A375 (cell line): ENCODE data around the gene RC3H1. TPM values are rescaled to one million over a fixed set of nuclear protein-coding genes. Genes with fewer than 3 reads are reported as not detected.
A peak's percentile ranks its signal among the peaks of the same experiment; 100 is the strongest.

Experiments
- small RNA-seq: library from RNA; depleted of rRNA; stranded (forward); fragments of <200 nt; gene quantifications from one replicate; pipeline ENCODE3, GENCODE V24; 2014
- total RNA-seq: library from RNA; depleted of rRNA; stranded (reverse); fragments of >200 nt; shearing (Covaris generic); gene quantifications from 2 replicates; pipeline ENCODE4 v1.2.3, GENCODE V29; 2014; rRNA removed

The RC3H1 gene, protein sequence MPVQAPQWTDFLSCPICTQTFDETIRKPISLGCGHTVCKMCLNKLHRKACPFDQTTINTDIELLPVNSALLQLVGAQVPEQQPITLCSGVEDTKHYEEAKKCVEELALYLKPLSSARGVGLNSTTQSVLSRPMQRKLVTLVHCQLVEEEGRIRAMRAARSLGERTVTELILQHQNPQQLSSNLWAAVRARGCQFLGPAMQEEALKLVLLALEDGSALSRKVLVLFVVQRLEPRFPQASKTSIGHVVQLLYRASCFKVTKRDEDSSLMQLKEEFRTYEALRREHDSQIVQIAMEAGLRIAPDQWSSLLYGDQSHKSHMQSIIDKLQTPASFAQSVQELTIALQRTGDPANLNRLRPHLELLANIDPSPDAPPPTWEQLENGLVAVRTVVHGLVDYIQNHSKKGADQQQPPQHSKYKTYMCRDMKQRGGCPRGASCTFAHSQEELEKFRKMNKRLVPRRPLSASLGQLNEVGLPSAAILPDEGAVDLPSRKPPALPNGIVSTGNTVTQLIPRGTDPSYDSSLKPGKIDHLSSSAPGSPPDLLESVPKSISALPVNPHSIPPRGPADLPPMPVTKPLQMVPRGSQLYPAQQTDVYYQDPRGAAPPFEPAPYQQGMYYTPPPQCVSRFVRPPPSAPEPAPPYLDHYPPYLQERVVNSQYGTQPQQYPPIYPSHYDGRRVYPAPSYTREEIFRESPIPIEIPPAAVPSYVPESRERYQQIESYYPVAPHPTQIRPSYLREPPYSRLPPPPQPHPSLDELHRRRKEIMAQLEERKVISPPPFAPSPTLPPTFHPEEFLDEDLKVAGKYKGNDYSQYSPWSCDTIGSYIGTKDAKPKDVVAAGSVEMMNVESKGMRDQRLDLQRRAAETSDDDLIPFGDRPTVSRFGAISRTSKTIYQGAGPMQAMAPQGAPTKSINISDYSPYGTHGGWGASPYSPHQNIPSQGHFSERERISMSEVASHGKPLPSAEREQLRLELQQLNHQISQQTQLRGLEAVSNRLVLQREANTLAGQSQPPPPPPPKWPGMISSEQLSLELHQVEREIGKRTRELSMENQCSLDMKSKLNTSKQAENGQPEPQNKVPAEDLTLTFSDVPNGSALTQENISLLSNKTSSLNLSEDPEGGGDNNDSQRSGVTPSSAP
- 11.1 and 13.7 TPM in 2 replicates for total RNA-seq

DNA sequence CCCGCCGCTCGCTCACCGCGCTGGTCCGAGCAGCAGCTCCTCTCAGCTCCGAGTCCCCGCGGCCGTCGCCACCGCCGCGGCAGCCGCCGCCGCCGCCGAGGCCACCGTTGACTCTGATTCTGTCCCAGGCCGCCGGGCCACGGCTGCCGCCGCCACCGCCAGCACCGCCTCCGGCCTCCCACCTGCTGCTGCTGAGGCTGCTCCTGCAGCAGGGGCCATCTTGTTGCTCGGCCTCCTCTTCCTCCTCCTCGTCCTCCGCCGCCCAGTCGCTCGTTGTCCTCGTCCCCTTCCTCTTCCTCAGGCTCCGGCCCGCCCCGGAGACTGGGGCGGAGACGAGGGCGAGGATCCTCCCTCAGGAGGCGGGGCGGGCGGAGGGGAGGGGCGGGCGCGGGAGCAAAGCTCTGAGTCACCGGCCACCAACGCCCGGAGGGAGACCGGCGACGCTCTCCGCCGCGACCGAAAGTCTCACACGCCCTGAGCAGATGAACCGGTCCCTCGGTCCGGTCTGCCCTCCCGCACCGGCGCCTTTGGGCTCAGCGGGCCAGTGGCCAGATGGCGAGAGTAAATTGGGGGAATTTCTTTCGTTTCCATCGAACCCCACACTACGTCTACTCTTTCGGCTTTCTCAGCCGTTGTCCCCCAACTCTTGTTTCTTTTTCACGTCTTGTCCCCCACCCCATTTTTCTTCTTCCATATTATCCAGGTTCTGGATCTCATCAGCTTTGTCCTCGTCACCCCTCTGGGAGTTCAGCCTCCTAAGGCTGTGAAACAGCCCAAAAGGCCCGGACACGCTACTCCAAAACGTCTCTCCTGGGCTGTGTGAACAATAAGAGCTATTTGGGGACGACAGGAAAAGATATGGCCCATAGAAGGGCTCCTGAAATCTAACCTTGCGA, at the start of gene RC3H1:
TSS of gene RC3H1 (minus strand) at position 278 of the 896 bp plus-strand sequence. CDS start 29,372 bp downstream, outside the sequence.

DNA sequence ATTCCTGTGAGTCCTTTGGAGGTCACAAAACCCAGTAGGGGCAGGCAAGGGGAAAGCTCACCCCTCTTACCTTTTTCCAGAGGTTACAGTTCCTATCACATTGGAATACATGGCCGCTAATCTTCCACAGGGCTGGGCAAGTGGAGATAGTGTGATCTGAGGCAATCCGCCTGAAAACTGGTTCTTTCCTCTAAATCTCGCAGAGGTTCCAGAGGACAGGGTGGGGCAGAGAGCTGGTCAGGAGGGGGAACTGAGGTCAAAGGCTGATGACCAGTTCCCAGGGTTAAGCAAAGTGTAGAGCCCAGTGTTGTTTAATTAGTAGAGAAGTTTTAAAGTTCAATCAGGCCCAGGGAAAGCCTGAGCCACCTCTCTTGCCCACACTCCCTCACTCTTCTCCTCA, 105.0 kb downstream of the RC3H1 start, which contains the start of gene SERPINC1:
TSS of gene SERPINC1 (minus strand) at position 179 of the 400 bp plus-strand sequence. CDS start at position 111, 68 bp downstream.

Small RNAs within 50 kb of the gene (small RNA-seq; reads per million reads assigned to genes)
- gene RNA5SP67 (0.88 reads per million, percentile 50 among the genes with 10 or more reads in this experiment), gene RNA5SP68 (0.38 reads per million)

Other genes starting within 250 kb of the RC3H1 start
- 49.9 and 50.6 TPM in 2 replicates for gene DARS2, start 197.7 kb downstream of the RC3H1 start, total RNA-seq
- 22.6 and 32.3 TPM in 2 replicates for gene CENPL, start 197.5 kb downstream of the RC3H1 start, total RNA-seq
- gene GAS5, start 154.4 kb downstream of the RC3H1 start, total RNA-seq, result 758 and 872 TPM in 2 replicates
- 5.2 and 5.4 TPM in 2 replicates for gene ZBTB37, start 154.0 kb downstream of the RC3H1 start, total RNA-seq
- gene SERPINC1, start 105.0 kb downstream of the RC3H1 start, total RNA-seq, result 0.11 TPM in 1 of 2 replicates, not detected in the other
- gene RABGAP1L, start 137.2 kb upstream of the RC3H1 start, total RNA-seq, result 15.8 and 18.2 TPM in 2 replicates